MCF 10A (cell line): Measurements from ENCODE around the gene CABLES1. TPM values are rescaled to one million over a fixed set of nuclear protein-coding genes. Genes with fewer than 3 reads are reported as not detected.

Experiments used
- BruUV-seq: library from RNA; stranded (reverse); fragments of 400-500 nt; replicated peaks from 2 replicates; lab custom pipeline; 2021; lab: Mats Ljungman, UMichigan
- CTCF ChIA-PET: fragments of 300-600 bp; sonication (Branson Sonifier 250); formaldehyde crosslinking; extraction: SDS; loops from one replicate; lab custom pipeline; 2021; ENCODE audit warnings: antibody characterized with exemption, inconsistent platforms; lab: Yijun Ruan, JAX
- POLR2A ChIA-PET: fragments of 300-600, 350-650 bp; sonication (Branson Sonifier 250); formaldehyde crosslinking; extraction: SDS; loops from one replicate; lab custom pipeline; 2020; ENCODE audit warnings: antibody characterized with exemption, inconsistent platforms; lab: Yijun Ruan, JAX
- DNase-seq: peaks from one replicate; pipeline ENCODE4 v3.0.0-alpha.2; 2018; ENCODE audit not compliant: unreplicated experiment
- H3K27ac Mint-ChIP-seq: one replicate; pipeline ENCODE4 v1.8.0; 2022; ENCODE audit warnings: mild to moderate bottlenecking, low read depth, mixed read lengths; ENCODE audit not compliant: unreplicated experiment
- H3K27me3 Mint-ChIP-seq: one replicate; pipeline ENCODE4 v1.8.0; 2022; ENCODE audit warnings: mixed read lengths; ENCODE audit not compliant: insufficient read depth, unreplicated experiment
- H3K36me3 Mint-ChIP-seq: one replicate; pipeline ENCODE4 v1.8.0; 2022; ENCODE audit warnings: mild to moderate bottlenecking, moderate library complexity, mixed read lengths; ENCODE audit not compliant: insufficient read depth, unreplicated experiment
- H3K4me1 Mint-ChIP-seq: one replicate; pipeline ENCODE4 v1.8.0; 2022; ENCODE audit warnings: mixed read lengths; ENCODE audit not compliant: insufficient read depth, unreplicated experiment
- H3K4me3 Mint-ChIP-seq: one replicate; pipeline ENCODE4 v1.8.0; 2022; ENCODE audit warnings: mild to moderate bottlenecking, moderate library complexity, mixed read lengths; ENCODE audit not compliant: unreplicated experiment
- H3K9me3 Mint-ChIP-seq: one replicate; pipeline ENCODE4 v1.8.0; 2022; ENCODE audit warnings: mixed read lengths; ENCODE audit not compliant: unreplicated experiment
- CTCF ChIP-seq: fragments of 200-600 bp; IDR thresholded peaks from one replicate; pipeline ENCODE4 v1.8.0; 2022; ENCODE audit warnings: antibody characterized with exemption, mild to moderate bottlenecking; ENCODE audit not compliant: unreplicated experiment
- intact Hi-C: fragments of 100-400 bp; cut with micrococcal nuclease; formaldehyde crosslinking; loops from 2 replicates; pipeline ENCODE4 v1.14.1; 2022
- total RNA-seq: library from RNA; stranded (reverse); gene quantifications from 2 replicates; pipeline ENCODE4 v1.2.3, GENCODE V29; 2022

CABLES1 gene
- total RNA-seq, 1 experiment from 2014 or later = 3.2 TPM

- Mint-ChIP-seq H3K4me1 (no peaks in the 10 kb centered on the region), H3K9me3 (peaks cover 9% of the 10 kb centered on the region), H3K36me3 (no peaks in the 10 kb centered on the region), H3K27ac (no peak overlapping the region), H3K27me3 (no peaks in the 10 kb centered on the region), H3K4me3 (no peak overlapping the region)
- ChIA-PET POLR2A (no interaction called here), CTCF (interaction anchor here (0.6 kb wide), 1 partner anchor 20 kb away, joined by 3 read pairs; no protein-coding TSS in a partner anchor)
- intact Hi-C loops = no loop called here
- DNase-seq = no peak
- no peak for TF ChIP-seq CTCF
- no TSS peak for BruUV-seq
These were observed 134.6 kb downstream of the CABLES1 start for GRCh38 chr18:23269928-23270327.

DNA sequence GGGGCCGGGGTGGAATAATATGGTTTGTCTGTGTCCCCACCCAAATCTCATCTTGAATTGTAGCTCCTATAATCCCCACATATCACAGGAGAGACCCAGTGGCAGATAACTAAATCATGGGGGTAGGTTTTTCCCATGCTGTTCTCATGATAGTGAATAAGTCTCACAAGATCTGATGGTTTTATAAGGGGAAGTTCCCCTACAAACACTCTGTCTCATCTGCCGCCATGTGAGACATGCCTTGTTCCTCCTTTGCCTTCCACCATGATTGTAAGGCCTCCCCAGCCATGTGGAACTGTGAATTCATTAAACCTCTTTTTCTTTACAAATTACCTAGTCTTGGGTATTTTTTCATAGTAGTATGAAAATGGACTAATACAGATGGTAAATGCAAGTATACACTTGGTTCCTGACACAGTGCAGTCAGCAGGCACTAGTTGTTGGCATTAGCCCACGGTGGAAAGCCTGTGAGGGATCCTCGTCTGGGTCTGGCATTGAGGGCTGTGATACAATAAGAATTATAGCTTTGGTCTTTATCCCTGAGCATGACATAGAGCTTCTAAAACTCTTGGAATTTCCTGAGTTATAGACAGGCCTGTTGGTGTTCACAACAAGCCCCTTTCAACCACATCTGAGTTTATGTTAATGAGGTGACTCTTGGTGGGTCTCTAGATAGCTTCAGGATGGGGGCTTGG lies 135.8 kb downstream of the CABLES1 start:
- no peak overlapping the region for H3K4me3 Mint-ChIP-seq
- H3K27me3 Mint-ChIP-seq = no peaks in the 10 kb centered on the region
- ChIA-PET POLR2A (no interaction called here), CTCF (interaction anchor here (0.7 to 1.2 kb wide), 3 partner anchors 16 to 1423 kb away, joined by 3 to 5 read pairs (median 3); no protein-coding TSS in a partner anchor)
- TF ChIP-seq CTCF = no peak
- BruUV-seq = no TSS peak
- DNase-seq = no peak
- H3K4me1 Mint-ChIP-seq = no peaks in the 10 kb centered on the region
- no peaks in the 10 kb centered on the region for H3K36me3 Mint-ChIP-seq
- H3K27ac Mint-ChIP-seq = no peak overlapping the region
- intact Hi-C loops = no loop called here
- H3K9me3 Mint-ChIP-seq = peaks cover 9% of the 10 kb centered on the region

- no peak for DNase-seq
- peaks cover 6% of the 10 kb centered on the region for H3K36me3 Mint-ChIP-seq
- ChIA-PET CTCF (interaction anchor here (1.1 kb wide), 1 partner anchor 18 kb away, joined by 3 read pairs; no protein-coding TSS in a partner anchor), POLR2A (no interaction called here)
- intact Hi-C loops = no loop called here
- BruUV-seq = no TSS peak
- no peak overlapping the region for H3K4me3 Mint-ChIP-seq
- H3K27ac Mint-ChIP-seq = no peak overlapping the region
- TF ChIP-seq CTCF = no peak
- H3K9me3 Mint-ChIP-seq = peaks cover 20% of the 10 kb centered on the region
- no peaks in the 10 kb centered on the region for H3K4me1 Mint-ChIP-seq
- no peaks in the 10 kb centered on the region for H3K27me3 Mint-ChIP-seq
These were observed 137.4 kb downstream of the CABLES1 start for GRCh38 chr18:23272498-23273232.

DNA sequence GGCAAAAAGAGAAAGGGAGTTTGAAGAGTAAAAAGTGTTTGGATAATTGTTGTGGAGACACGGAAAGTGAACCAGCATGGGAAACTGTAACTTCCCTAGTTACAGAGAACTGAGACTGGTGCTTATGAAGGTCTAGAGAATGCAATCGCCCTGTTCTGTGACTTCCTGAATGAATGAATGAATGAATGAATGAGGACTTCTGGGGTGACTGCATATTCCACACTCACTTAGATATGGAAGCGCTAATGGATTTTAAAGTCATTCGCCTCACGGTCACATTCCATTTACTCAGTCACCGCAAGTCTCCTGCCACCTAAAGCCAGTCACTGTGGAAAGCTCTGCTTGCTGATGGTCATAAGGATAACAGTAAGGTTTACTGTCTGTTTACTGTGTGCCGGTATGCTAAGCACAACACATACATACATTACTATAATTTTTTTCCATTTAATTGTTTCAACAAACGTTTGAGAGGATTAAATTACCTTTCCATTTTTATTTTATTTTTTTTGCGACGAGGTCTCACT lies 138.2 kb downstream of the CABLES1 start:
- intact Hi-C loops = no loop called here
- peaks cover 6% of the 10 kb centered on the region for H3K36me3 Mint-ChIP-seq
- ChIA-PET CTCF (no interaction called here), POLR2A (no interaction called here)
- no peak overlapping the region for H3K27ac Mint-ChIP-seq
- H3K4me1 Mint-ChIP-seq = no peaks in the 10 kb centered on the region
- BruUV-seq = no TSS peak
- H3K27me3 Mint-ChIP-seq = no peaks in the 10 kb centered on the region
- no peak for DNase-seq
- H3K4me3 Mint-ChIP-seq = no peak overlapping the region
- TF ChIP-seq CTCF = no peak
- peaks cover 26% of the 10 kb centered on the region for H3K9me3 Mint-ChIP-seq
